ENCODE data around the gene CFAP126.
"Not testable (repeated sequence)": the region's sequence is repeated elsewhere in the genome, so short reads cannot be mapped to it uniquely, and the experiment has no call there.

GRCh38 chr1:161409848-161410635 lies 42.4 kb upstream of the CFAP126 start:
- TF ChIP-seq CTCF (IDR thresholded peaks at IDR 0.05; ENCODE audit: insufficient read depth, low read depth, low read length); EZH2 (IDR thresholded peaks at IDR 0.05; ENCODE audit: insufficient read depth, low read length): not testable (repeated sequence)

Measured in astrocyte (in vitro differentiated cells and primary cell).